Measurements from ENCODE around the gene RBM20.

Gene RBM20

DNA sequence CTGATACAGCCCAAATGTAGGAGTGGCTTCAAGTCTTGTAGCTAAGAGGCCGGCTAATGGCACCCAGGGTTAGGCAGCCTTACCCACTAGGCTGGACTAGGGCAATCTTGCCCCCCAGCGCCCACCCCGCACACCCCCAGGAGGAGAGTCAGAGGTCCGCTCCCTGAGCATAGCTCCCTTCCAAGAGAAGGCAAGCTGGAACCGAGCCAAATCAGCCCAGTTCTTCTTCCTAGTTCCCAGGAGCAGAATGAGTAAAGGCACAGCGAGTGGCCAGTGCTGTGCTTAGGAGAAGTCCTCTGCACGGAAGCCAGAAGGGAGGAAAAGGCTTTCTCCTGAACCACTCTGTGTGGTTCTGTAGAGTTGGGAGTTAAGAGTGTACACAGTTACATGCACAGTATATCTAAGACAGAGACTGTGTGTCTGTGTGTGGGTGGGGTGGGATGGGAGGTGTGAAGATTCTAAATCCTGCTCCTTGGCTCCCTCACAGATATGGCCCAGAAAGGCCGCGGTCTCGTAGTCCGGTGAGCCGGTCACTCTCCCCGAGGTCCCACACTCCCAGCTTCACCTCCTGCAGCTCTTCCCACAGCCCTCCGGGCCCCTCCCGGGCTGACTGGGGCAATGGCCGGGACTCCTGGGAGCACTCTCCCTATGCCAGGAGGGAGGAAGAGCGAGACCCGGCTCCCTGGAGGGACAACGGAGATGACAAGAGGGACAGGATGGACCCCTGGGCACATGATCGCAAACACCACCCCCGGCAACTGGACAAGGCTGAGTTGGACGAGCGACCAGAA is 167.8 kb downstream of the RBM20 start:
- Histone ChIP-seq H3K27ac (no peak overlapping the region), H3K27me3 (no peaks in the 10 kb centered on the region), H3K4me3 (ENCODE audit: low read depth in 1 of 2, low read length in 1 of 2) (no peak overlapping the region)

DNA sequence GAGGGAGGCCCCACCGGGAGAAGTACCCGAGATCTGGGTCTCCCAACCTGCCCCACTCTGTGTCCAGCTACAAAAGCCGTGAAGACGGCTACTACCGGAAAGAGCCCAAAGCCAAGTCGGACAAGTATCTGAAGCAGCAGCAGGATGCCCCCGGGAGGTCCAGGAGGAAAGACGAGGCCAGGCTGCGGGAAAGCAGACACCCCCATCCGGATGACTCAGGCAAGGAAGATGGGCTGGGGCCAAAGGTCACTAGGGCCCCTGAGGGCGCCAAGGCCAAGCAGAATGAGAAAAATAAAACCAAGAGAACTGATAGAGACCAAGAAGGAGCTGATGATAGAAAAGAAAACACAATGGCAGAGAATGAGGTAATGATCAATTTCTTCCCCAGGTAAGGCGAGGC is 168.4 kb downstream of the RBM20 start:
- Histone ChIP-seq H3K4me3 (ENCODE audit: low read depth in 1 of 2, low read length in 1 of 2) (no peak overlapping the region), H3K36me3 (no peaks in the 10 kb centered on the region), H3K9me3 (no peaks in the 10 kb centered on the region), H3K27ac (no peak overlapping the region), H3K27me3 (no peaks in the 10 kb centered on the region), H3K4me1 (ENCODE audit: control insufficient read depth in 1 of 2, insufficient read depth in 1 of 2, low read depth in 1 of 2, low read length in 1 of 2) (no peaks in the 10 kb centered on the region)
- TF ChIP-seq, protein P1, sequence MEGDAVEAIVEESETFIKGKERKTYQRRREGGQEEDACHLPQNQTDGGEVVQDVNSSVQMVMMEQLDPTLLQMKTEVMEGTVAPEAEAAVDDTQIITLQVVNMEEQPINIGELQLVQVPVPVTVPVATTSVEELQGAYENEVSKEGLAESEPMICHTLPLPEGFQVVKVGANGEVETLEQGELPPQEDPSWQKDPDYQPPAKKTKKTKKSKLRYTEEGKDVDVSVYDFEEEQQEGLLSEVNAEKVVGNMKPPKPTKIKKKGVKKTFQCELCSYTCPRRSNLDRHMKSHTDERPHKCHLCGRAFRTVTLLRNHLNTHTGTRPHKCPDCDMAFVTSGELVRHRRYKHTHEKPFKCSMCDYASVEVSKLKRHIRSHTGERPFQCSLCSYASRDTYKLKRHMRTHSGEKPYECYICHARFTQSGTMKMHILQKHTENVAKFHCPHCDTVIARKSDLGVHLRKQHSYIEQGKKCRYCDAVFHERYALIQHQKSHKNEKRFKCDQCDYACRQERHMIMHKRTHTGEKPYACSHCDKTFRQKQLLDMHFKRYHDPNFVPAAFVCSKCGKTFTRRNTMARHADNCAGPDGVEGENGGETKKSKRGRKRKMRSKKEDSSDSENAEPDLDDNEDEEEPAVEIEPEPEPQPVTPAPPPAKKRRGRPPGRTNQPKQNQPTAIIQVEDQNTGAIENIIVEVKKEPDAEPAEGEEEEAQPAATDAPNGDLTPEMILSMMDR (IDR thresholded peaks at IDR 0.05), result no peak

More for the DNA sequence above, 167.8 kb downstream of the RBM20 start:
- Histone ChIP-seq H3K9me3 (no peaks in the 10 kb centered on the region), H3K36me3 (no peaks in the 10 kb centered on the region), H3K4me1 (ENCODE audit: control insufficient read depth in 1 of 2, insufficient read depth in 1 of 2, low read depth in 1 of 2, low read length in 1 of 2) (no peaks in the 10 kb centered on the region)
- TF ChIP-seq, protein P1 (IDR thresholded peaks at IDR 0.05), result no peak

DNA sequence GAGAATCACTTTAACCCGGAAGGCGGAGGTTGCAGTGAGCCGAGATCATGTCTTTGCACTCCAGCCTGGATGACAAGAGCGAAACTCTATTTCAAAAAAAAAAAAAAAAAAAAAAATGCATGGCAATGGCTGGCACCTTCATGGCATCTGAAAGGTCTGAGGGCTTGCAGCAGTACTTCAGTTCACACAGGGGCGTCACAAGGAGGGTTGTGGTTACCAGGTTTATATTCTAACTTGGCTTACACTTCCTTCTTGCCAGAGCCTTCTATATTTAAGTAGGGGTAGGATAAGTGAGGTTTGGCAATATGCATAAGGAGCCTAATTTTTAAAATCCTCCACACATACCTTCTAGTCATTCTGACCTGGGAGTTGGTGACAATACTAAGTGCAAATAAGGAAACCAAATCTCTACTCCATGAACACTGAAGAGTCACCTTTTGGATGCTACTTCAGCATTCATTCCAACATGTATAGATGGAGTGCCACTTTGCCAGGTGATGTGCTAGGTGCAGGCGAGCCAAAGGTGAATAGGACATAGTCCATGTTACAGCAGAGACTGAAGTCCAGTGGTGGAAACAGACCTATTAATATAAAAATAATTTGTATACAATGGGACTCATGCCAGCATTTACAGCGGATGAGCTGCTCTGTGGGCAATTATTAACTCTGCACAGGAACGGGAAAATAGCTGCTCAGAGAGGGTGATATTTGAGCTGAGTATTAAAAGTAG is 169.8 kb downstream of the RBM20 start:
- Histone ChIP-seq H3K4me3 (ENCODE audit: low read depth in 1 of 2, low read length in 1 of 2) (no peak overlapping the region), H3K9me3 (no peaks in the 10 kb centered on the region), H3K27ac (no peak overlapping the region), H3K36me3 (no peaks in the 10 kb centered on the region), H3K4me1 (ENCODE audit: control insufficient read depth in 1 of 2, insufficient read depth in 1 of 2, low read depth in 1 of 2, low read length in 1 of 2) (no peaks in the 10 kb centered on the region), H3K27me3 (no peaks in the 10 kb centered on the region)
- TF ChIP-seq, protein P1 (IDR thresholded peaks at IDR 0.05), result no peak

DNA sequence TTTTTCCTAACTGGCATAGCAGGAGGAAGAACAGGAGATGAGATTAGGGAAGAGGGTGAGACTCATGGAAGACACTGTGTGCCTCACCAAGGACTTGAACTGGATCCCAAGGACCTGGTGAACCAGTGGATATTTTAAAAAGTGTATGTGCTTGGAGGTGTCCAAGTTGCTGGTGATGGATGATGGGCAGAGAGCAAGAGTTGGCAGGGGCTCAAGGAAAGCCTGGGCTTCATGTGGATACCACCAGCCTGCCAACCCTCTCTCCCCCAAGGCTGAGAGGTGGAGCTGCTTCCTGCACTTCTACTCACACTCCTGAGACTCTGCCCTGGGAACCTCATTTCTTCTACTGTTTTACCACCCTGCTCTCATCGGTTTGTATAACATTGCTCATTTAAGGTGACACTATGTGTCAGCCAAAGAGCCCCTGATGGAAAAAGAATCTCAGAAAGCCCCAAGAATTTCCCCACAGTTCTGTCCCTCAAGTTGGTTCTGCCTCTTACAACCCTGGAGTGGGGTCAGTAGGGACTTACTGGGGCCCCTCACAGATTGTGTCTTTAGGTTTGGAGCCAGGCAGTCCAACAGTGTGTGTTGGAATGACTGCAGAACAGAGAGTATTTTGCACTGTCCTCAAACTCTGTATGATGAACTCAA is 171.3 kb downstream of the RBM20 start:
- TF ChIP-seq, protein P1 (IDR thresholded peaks at IDR 0.05), result no peak
- no peaks in the 10 kb centered on the region for H3K36me3 ChIP-seq

DNA sequence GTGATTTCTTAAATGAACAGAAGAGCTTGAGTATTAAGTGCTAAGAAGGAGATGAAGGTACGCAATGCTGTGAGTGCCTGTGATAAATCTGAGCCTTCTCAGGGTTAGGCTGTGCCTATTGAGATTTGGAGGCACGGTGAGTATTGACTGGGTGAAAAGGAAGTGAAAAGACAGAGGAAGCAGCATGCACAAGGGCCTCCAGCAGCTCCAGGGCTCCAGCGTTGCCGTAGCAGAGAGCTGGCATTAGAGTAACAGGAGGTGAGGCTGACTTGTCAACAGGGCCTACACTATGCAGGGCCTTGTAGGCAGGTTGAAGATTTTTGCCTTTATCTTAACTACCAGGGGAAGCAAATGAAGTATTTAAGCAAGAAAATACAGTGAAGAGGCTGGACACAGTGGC is 173.5 kb downstream of the RBM20 start:
- no peak overlapping the region for H3K27ac ChIP-seq
- H3K36me3 ChIP-seq, result no peaks in the 10 kb centered on the region
- H3K9me3 ChIP-seq, result no peaks in the 10 kb centered on the region
- TF ChIP-seq, protein P1 (IDR thresholded peaks at IDR 0.05), result no peak
- no peak overlapping the region for H3K4me3 ChIP-seq (ENCODE audit: low read depth in 1 of 2, low read length in 1 of 2)
- no peaks in the 10 kb centered on the region for H3K27me3 ChIP-seq
- no peaks in the 10 kb centered on the region for H3K4me1 ChIP-seq (ENCODE audit: control insufficient read depth in 1 of 2, insufficient read depth in 1 of 2, low read depth in 1 of 2, low read length in 1 of 2)

More for the DNA sequence above, 171.3 kb downstream of the RBM20 start:
- Histone ChIP-seq H3K27ac (no peak overlapping the region), H3K27me3 (no peaks in the 10 kb centered on the region), H3K9me3 (no peaks in the 10 kb centered on the region), H3K4me1 (ENCODE audit: control insufficient read depth in 1 of 2, insufficient read depth in 1 of 2, low read depth in 1 of 2, low read length in 1 of 2) (no peaks in the 10 kb centered on the region), H3K4me3 (ENCODE audit: low read depth in 1 of 2, low read length in 1 of 2) (no peak overlapping the region)
